Psoas muscle (tissue), 8 donors: ENCODE measurements around the gene HIF3A. TPM values are rescaled to one million over a fixed set of nuclear protein-coding genes. Genes with fewer than 3 reads are reported as not detected.

Experiments
- ATAC-seq, 4 donors: fragments of 200-7000 bp; cut with Tn5 transposase; one replicate each; pipeline ENCODE4 v1.9.1; 2020; ENCODE audit warnings: moderate library complexity in 3 of 4, mild to moderate bottlenecking in 2 of 4
- DNase-seq, 2 donors: peaks; one replicate each; pipeline ENCODE4 v3.0.0-alpha.2; 2020
- H3K27ac ChIP-seq: fragments of 200-600 bp; one replicate; pipeline ENCODE4 v1.8.0; 2022
- H3K27me3 ChIP-seq, 3 donors: fragments of 200-600 bp in 1 of 3; one replicate each; pipeline versions ENCODE4 v1.6.1 to v1.8.0; 2013 to 2022; ENCODE audit warnings: low read length in 2 of 3, mild to moderate bottlenecking in 2 of 3, moderate library complexity in 1 of 3; ENCODE audit not compliant: insufficient read depth in 3 of 3
- H3K36me3 ChIP-seq, 2 donors: fragments of 200-600 bp in 1 of 2; one replicate each; pipeline versions ENCODE4 v1.6.1 to v1.8.0; 2013 to 2022; ENCODE audit warnings: low read depth in 1 of 2, mild to moderate bottlenecking in 1 of 2, moderate library complexity in 1 of 2; ENCODE audit not compliant: insufficient read depth in 1 of 2
- H3K4me1 ChIP-seq: fragments of 200-600 bp; one replicate; pipeline ENCODE4 v1.8.0; 2022
- H3K4me3 ChIP-seq: fragments of 200-600 bp; one replicate; pipeline ENCODE4 v1.8.0; 2022; ENCODE audit warnings: mild to moderate bottlenecking
- H3K9me3 ChIP-seq: fragments of 200-600 bp; one replicate; pipeline ENCODE4 v1.8.0; 2022
- WGBS, 3 donors: extraction: QIAGEN DNeasy Blood & Tissue Kit; methylation state at CpG; one replicate each; pipeline versions ENCODE4 v1.1.6 to v1.1.7; 2013; 5-methylcytosine and 5-hydroxymethylcytosine counted together
- intact Hi-C, 2 donors: fragments of 100-400 bp; cut with DNase I; formaldehyde crosslinking; loops; one replicate each; pipeline versions ENCODE4 v1.11.0 to v1.14.2; 2022
- polyA plus RNA-seq, 3 donors: library from polyadenylated mRNA; stranded (reverse); fragments of 200-250 nt; gene quantifications; one replicate each; pipeline ENCODE4 v1.2.3, GENCODE V29; 2013
- total RNA-seq, 4 donors: library from RNA; stranded (reverse); fragmentation: NEBNext Ultra II Directional in 2 of 4; extraction: Animal tissue kit (Norgen Biotek cat#: 25700) in 2 of 4; gene quantifications; one replicate each; pipeline versions ENCODE4 v1.2.1 to v1.2.4, GENCODE V29; 2021 to 2023
- TF ChIP-seq, protein P1 (sequence below): fragments of 200-600 bp; IDR thresholded peaks from one replicate; pipeline ENCODE4 v1.8.0; 2022; ENCODE audit warnings: antibody characterized with exemption
- donor health status: healthy with polysubstance abuse.
- donor health status: DM: no; HTN: no; CAD: no; lungs with moderate emphysema.
- donor health status: Bipolar disorder and iron deficiency.
- donor health status: healthy.
- donor health status: DM: yes; HTN: yes; CAD: no.
- donor health status: DM: no; HTN: no; CAD: no.
- donor health status: DM: no; HTN: no; CAD: no.
- donor health status: DM: yes; HTN: yes; CAD: no.

HIF3A gene
- total and polyA plus RNA-seq, 7 donors, result 1.6 to 20.4 (median 10.5) TPM

DNA sequence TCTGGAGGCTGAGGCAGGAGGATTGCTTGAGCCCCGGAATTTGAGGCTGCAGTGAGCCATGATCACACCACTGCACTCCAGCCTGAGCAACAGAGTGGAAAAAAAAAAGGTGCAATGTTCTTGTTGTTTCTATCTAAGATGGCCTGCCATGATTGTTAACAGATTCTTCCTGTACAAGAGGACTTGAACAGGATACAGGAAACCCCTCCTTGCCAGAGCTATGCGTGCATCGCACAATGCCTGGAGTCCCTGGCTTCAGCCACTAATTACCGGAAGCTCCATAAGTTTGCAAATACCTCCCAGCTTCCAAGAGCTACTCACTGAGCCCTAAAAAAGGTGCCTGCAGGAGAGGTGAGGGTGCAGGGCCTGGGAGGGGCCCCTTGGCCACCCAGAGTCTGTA lies 13.1 kb upstream of the HIF3A start:
- Histone ChIP-seq H3K27ac (peak overlapping the region; percentile 41), H3K4me3 (no peak overlapping the region), H3K27me3 (peaks cover 0 to 14% (median 2%) of the 10 kb centered on the region in 3 donors), H3K4me1 (no peaks in the 10 kb centered on the region), H3K36me3 (no peaks in the 10 kb centered on the region), H3K9me3 (no peaks in the 10 kb centered on the region)
- DNase-seq, result no peak
- 60 to 72% (median 68%) methylated on average over 4 of the region's 4 CpGs for WGBS, 3 donors
- peak in 1 of 4 donors; percentile 47 for ATAC-seq
- intact Hi-C loops, result loop anchor here (5.0 to 10.0 kb wide), 2 partner anchors 201 to 204 kb away; no protein-coding TSS in a partner anchor
- TF ChIP-seq, protein P1, sequence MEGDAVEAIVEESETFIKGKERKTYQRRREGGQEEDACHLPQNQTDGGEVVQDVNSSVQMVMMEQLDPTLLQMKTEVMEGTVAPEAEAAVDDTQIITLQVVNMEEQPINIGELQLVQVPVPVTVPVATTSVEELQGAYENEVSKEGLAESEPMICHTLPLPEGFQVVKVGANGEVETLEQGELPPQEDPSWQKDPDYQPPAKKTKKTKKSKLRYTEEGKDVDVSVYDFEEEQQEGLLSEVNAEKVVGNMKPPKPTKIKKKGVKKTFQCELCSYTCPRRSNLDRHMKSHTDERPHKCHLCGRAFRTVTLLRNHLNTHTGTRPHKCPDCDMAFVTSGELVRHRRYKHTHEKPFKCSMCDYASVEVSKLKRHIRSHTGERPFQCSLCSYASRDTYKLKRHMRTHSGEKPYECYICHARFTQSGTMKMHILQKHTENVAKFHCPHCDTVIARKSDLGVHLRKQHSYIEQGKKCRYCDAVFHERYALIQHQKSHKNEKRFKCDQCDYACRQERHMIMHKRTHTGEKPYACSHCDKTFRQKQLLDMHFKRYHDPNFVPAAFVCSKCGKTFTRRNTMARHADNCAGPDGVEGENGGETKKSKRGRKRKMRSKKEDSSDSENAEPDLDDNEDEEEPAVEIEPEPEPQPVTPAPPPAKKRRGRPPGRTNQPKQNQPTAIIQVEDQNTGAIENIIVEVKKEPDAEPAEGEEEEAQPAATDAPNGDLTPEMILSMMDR, result no peak

DNA sequence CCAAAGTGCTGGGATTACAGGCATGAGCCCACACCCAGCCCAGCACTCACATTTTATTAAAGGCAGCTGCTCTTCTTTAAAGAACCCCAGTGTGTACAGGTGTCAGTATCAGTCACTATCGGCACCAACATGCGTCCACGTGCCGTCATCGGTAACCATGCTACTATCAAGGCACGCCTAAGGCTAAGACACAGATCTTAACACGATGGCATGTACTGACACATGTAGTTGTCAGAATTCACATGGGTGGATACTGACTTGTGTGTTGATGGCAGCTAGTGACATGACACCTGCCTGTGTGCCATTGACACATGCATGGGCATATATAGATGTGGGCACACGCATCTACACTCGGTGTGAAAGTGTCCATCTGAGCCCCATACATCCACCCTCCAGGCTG lies 12.2 kb upstream of the HIF3A start:
- no peak overlapping the region for H3K27ac ChIP-seq
- TF ChIP-seq, protein P1, result no peak
- H3K4me1 ChIP-seq, result no peaks in the 10 kb centered on the region
- H3K36me3 ChIP-seq, result no peaks in the 10 kb centered on the region
- peaks cover 0 to 8% (median 2%) of the 10 kb centered on the region in 3 donors for H3K27me3 ChIP-seq
- H3K9me3 ChIP-seq, result no peaks in the 10 kb centered on the region
- WGBS, 3 donors, result 64 to 78% (median 73%) methylated on average over 9 of the region's 9 CpGs
- ATAC-seq (no peak), DNase-seq (no peak)
- no peak overlapping the region for H3K4me3 ChIP-seq
- intact Hi-C loops, result loop anchor here (5.0 to 10.0 kb wide), 2 partner anchors 200 to 203 kb away; no protein-coding TSS in a partner anchor

DNA sequence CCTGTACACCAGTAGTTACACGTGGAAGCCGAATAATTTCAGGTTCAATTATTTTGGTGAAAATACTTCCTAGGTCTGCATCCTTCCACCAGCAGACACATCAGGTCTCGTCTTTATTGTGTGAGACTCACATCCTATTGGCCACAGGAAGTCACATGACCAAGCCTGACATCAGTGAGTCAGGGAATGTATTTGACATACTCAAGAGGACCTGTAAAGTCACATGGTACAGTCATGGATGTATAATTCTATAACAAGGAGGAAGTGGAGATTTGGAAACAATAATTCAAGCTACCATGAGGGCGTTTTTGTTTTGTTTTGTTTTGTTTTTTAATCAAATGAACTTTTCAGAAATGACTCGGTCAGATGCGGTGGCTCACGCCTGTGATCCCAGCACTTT lies 9.3 kb upstream of the HIF3A start:
- no peak for DNase-seq
- Histone ChIP-seq H3K4me3 (no peak overlapping the region), H3K36me3 (no peaks in the 10 kb centered on the region), H3K27ac (no peak overlapping the region), H3K9me3 (peaks cover 5% of the 10 kb centered on the region), H3K27me3 (peaks cover 0 to 8% (median 2%) of the 10 kb centered on the region in 3 donors), H3K4me1 (no peaks in the 10 kb centered on the region)
- TF ChIP-seq, protein P1, result no peak
- 60 to 68% (median 62%) methylated on average over 7 of the region's 7 CpGs for WGBS, 3 donors
- intact Hi-C loops, result loop anchor here in 1 of 2 donors (10.0 kb wide), 1 partner anchor 197 kb away; no protein-coding TSS in a partner anchor
- ATAC-seq, result no peak

DNA sequence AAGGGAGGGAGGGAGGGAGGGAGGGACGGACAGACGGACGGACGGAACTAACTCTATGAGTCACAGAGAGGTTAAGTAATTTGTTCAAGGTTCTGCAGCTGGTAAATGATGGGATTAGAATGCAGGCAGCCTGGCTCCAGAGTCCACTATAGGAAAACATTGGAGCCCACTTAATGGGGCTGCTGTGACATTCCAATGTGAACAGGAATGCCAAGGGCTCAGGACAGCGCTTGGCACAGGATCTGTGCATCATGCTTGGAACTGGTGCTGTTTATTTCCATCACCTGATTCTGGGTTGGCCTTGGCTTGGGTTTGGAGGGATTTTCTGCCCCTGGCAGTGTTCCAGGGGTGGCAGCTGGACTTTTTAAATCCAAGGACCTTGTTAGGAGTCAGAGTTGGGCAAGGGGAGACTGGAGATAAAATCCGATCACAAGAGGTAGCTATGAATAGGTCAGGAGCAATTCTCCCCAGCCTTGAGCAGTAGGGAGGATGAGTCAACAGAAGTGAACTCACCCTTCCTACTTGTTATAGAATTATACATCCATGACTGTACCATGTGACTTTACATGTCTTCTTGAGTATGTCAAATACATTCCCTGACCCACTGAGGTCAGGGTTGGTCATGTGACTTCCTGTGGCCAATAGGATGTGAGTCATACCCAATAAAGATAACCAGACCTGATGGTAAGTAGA lies 7.8 kb upstream of the HIF3A start:
- no peak overlapping the region for H3K4me3 ChIP-seq
- ATAC-seq (peak in 2 of 4 donors; percentile 56 to 61), DNase-seq (no peak)
- peaks cover 5% of the 10 kb centered on the region for H3K9me3 ChIP-seq
- H3K4me1 ChIP-seq, result no peaks in the 10 kb centered on the region
- no peak overlapping the region for H3K27ac ChIP-seq
- peaks cover 0 to 8% (median 2%) of the 10 kb centered on the region in 3 donors for H3K27me3 ChIP-seq
- 7 to 15% (median 13%) methylated on average over 6 of the region's 6 CpGs for WGBS, 3 donors
- intact Hi-C loops, result loop anchor here in 1 of 2 donors (10.0 kb wide), 1 partner anchor 196 kb away; no protein-coding TSS in a partner anchor
- no peaks in the 10 kb centered on the region for H3K36me3 ChIP-seq
- TF ChIP-seq, protein P1, result no peak
